ENCODE data around the gene FGF14. TPM values are rescaled to one million over a fixed set of nuclear protein-coding genes. Genes with fewer than 3 reads are reported as not detected.

Gene FGF14
- polyA plus RNA-seq, 1 of the 3 experiments (the other 2 are of a cell fraction) = 0.20 TPM

GRCh38 chr13:101698400-101698799 lies 703.4 kb downstream of the FGF14 start (continued):
- TF ChIP-seq REST (IDR thresholded peaks at IDR 0.05; ENCODE audit: low read depth, low read length) (no peak), RAD21 (IDR thresholded peaks at IDR 0.05; ENCODE audit: low read length) (no peak), TEAD4 (IDR thresholded peaks at IDR 0.05; ENCODE audit: borderline replicate concordance, insufficient read depth) (0 out of 2 replicates have a peak, but pooled peaks have one; percentile 12), EP300 (IDR thresholded peaks at IDR 0.05; ENCODE audit: borderline replicate concordance in 1 of 2, low read depth in 1 of 2, low read length in 1 of 2) (peak; percentile 56 to 67; a peak in 3 of 4 replicates), SMC3 (IDR thresholded peaks at IDR 0.05; ENCODE audit: low read depth, low read length) (no peak), POLR2AphosphoS5 (IDR thresholded peaks at IDR 0.05; ENCODE audit: low read depth, low read length) (peak; percentile 52; the same call in 1 of the 2 replicates)

GRCh38 chr13:101697745-101698144 lies 704.1 kb downstream of the FGF14 start:
- Histone ChIP-seq H3K4me2 (no peak overlapping the region), H3K4me1 (ENCODE audit: control insufficient read depth in 1 of 2, insufficient read depth in 2 of 2, low read depth in 1 of 2, low read length in 1 of 2) (peaks cover 0 to 5% of the 10 kb centered on the region in 2 experiments; a peak in 2 of 4 replicates), H3K4me3 (ENCODE audit: low read depth in 2 of 2, low read length in 1 of 2) (no peak overlapping the region), H3K27me3 (ENCODE audit: insufficient read depth) (no peaks in the 10 kb centered on the region), H4K20me1 (ENCODE audit: insufficient read depth) (peaks cover 6% of the 10 kb centered on the region; the same call in 1 of the 2 replicates), H3K79me2 (ENCODE audit: insufficient read depth) (no peaks in the 10 kb centered on the region), H3K9me3 (no peaks in the 10 kb centered on the region), H3K9me2 (no peaks in the 10 kb centered on the region), H3F3A (replicated peaks; ENCODE audit: insufficient read depth) (peaks cover 37% of the 10 kb centered on the region), H2AFZ (ENCODE audit: low read depth) (no peak overlapping the region), H3K9ac (no peak overlapping the region), H3K36me3 (replicated peaks in 1 of 2; ENCODE audit: control insufficient read depth in 1 of 2, insufficient read depth in 2 of 2, low read length in 1 of 2) (peaks cover 18 to 74% of the 10 kb centered on the region in 2 experiments), H3K27ac (ENCODE audit: low read depth in 2 of 2, low read length in 1 of 2) (peak overlapping the region in 1 of 2 experiments; percentile 58; a peak in 1 of 4 replicates)
- ChIA-PET CTCF (no interaction called here), POLR2A (no interaction called here)
- TF ChIP-seq USF1 (IDR thresholded peaks at IDR 0.05; ENCODE audit: borderline replicate concordance, low read depth) (no peak), NRF1 (IDR thresholded peaks at IDR 0.05; ENCODE audit: low read depth, low read length) (no peak), POLR2AphosphoS5 (IDR thresholded peaks at IDR 0.05; ENCODE audit: low read depth, low read length) (no peak), CTCF (IDR thresholded peaks at IDR 0.05) (no peak), RFX5 (IDR thresholded peaks at IDR 0.05; ENCODE audit: low read length) (no peak), NFIC (IDR thresholded peaks at IDR 0.05; ENCODE audit: borderline replicate concordance) (no peak), REST (IDR thresholded peaks at IDR 0.05; ENCODE audit: low read depth, low read length) (no peak), SIN3A (IDR thresholded peaks at IDR 0.05; ENCODE audit: borderline replicate concordance, low read depth, low read length) (no peak), ELF1 (IDR thresholded peaks at IDR 0.05) (no peak)
- peak; percentile 5 for DNase-seq
- WGBS (ENCODE audit: low lambda C conversion rate) = 57% methylated on average over 3 of the region's 3 CpGs

Data from SK-N-SH (cell line).